WTC11 (cell line): ENCODE results near the gene KNDC1. TPM values are rescaled to one million over a fixed set of nuclear protein-coding genes. Genes with fewer than 3 reads are reported as not detected.

ENCODE experiments used
- ATAC-seq: fragments of 200-7000 bp; cut with Tn5 transposase; 2 replicates; pipeline ENCODE4 v1.10.0; 2021; ENCODE audit warnings: mild to moderate bottlenecking, moderate library complexity
- CTCF ChIA-PET: fragments of 300-600 bp; sonication (Branson Sonifier 250); formaldehyde crosslinking; loops from one replicate; lab custom pipeline; 2021; ENCODE audit warnings: antibody characterized with exemption; lab: Charles Lee
- POLR2A ChIA-PET: fragments of 350-600 bp; sonication (Branson Sonifier 250); formaldehyde crosslinking; loops from one replicate; lab custom pipeline; 2021; ENCODE audit warnings: antibody characterized with exemption; lab: Charles Lee
- DNase-seq: peaks from one replicate; pipeline ENCODE4 v3.0.0; 2021; ENCODE audit warnings: low spot score
- H3K27ac Mint-ChIP-seq: 2 replicates; pipeline ENCODE4 v1.8.0; 2021; ENCODE audit warnings: mixed read lengths
- H3K27me3 Mint-ChIP-seq: 2 replicates; pipeline ENCODE4 v1.8.0; 2021; ENCODE audit warnings: low read depth, mild to moderate bottlenecking, moderate library complexity, mixed read lengths
- H3K36me3 Mint-ChIP-seq: 2 replicates; pipeline ENCODE4 v1.8.0; 2021; ENCODE audit warnings: mixed read lengths
- H3K4me1 Mint-ChIP-seq: 2 replicates; pipeline ENCODE4 v1.8.0; 2022; ENCODE audit warnings: mixed read lengths
- H3K4me3 Mint-ChIP-seq: 2 replicates; pipeline ENCODE4 v1.8.0; 2021; ENCODE audit warnings: mild to moderate bottlenecking, moderate library complexity, mixed read lengths
- H3K9me3 Mint-ChIP-seq: 2 replicates; pipeline ENCODE4 v1.8.0; 2021; ENCODE audit warnings: mixed read lengths
- ETV6 ChIP-seq: sonication (generic); formaldehyde crosslinking; IDR thresholded peaks from 2 replicates; pipeline ENCODE4 v1.8.1; 2022; ENCODE audit warnings: mild to moderate bottlenecking, missing genetic modification reagents
- GTF2I ChIP-seq: fragments of 250-450 bp; sonication (Bioruptor Pico); conservative IDR thresholded peaks from 2 replicates; pipeline ENCODE4 v1.4.0; 2021; ENCODE audit warnings: mild to moderate bottlenecking
- JAZF1 ChIP-seq: fragments of 250-450 bp; sonication (Bioruptor Pico); IDR thresholded peaks from 2 replicates; pipeline ENCODE4 v1.9.0; 2021; ENCODE audit warnings: moderate library complexity, mild to moderate bottlenecking, inconsistent platforms
- MXD4 ChIP-seq: fragments of 250-450 bp; sonication (Bioruptor Pico); IDR thresholded peaks from 2 replicates; pipeline ENCODE4 v1.8.0; 2021; ENCODE audit warnings: mild to moderate bottlenecking, moderate library complexity, borderline replicate concordance
- NFATC4 ChIP-seq: fragments of 250-450 bp; sonication (Bioruptor Pico); IDR thresholded peaks from 2 replicates; pipeline ENCODE4 v1.9.0; 2021; ENCODE audit warnings: mild to moderate bottlenecking
- NR2C2 ChIP-seq: sonication (generic); formaldehyde crosslinking; IDR thresholded peaks from 2 replicates; pipeline ENCODE4 v1.8.0; 2022; ENCODE audit warnings: mild to moderate bottlenecking, missing genetic modification reagents
- NR3C1 ChIP-seq: sonication (generic); formaldehyde crosslinking; conservative IDR thresholded peaks from 2 replicates; pipeline ENCODE4 v1.8.1; 2023; ENCODE audit warnings: low read depth, mild to moderate bottlenecking, missing genetic modification reagents
- OVOL2 ChIP-seq: fragments of 250-450 bp; sonication (Bioruptor Pico); IDR thresholded peaks from 2 replicates; pipeline ENCODE4 v1.9.0; 2021; ENCODE audit warnings: mild to moderate bottlenecking, borderline replicate concordance
- PRDM15 ChIP-seq: sonication (generic); formaldehyde crosslinking; IDR thresholded peaks from 2 replicates; pipeline ENCODE4 v1.8.0; 2022; ENCODE audit warnings: missing genetic modification reagents
- PRRX2 ChIP-seq: fragments of 250-450 bp; sonication (Bioruptor Pico); IDR thresholded peaks from 2 replicates; pipeline ENCODE4 v1.8.0; 2021; ENCODE audit warnings: mild to moderate bottlenecking
- SMAD3 ChIP-seq: sonication (generic); formaldehyde crosslinking; IDR thresholded peaks from 2 replicates; pipeline ENCODE4 v1.8.0; 2022; ENCODE audit warnings: missing genetic modification reagents, mild to moderate bottlenecking, borderline replicate concordance
- TP53 ChIP-seq: sonication (generic); formaldehyde crosslinking; IDR thresholded peaks from 2 replicates; pipeline ENCODE4 v1.8.1; 2023; ENCODE audit warnings: mild to moderate bottlenecking, missing genetic modification reagents
- USF1 ChIP-seq: sonication (generic); formaldehyde crosslinking; IDR thresholded peaks from 2 replicates; pipeline ENCODE4 v1.8.0; 2022; ENCODE audit warnings: mild to moderate bottlenecking, missing genetic modification reagents
- ZNF263 ChIP-seq: sonication (generic); formaldehyde crosslinking; IDR thresholded peaks from 2 replicates; pipeline ENCODE4 v1.8.1; 2022; ENCODE audit warnings: low read depth, mild to moderate bottlenecking, moderate library complexity, missing genetic modification reagents
- ZNF423 ChIP-seq: fragments of 250-450 bp; sonication (Bioruptor Pico); IDR thresholded peaks from 2 replicates; pipeline ENCODE4 v2.1.2; 2022; ENCODE audit warnings: mild to moderate bottlenecking, moderate library complexity
- ZNF532 ChIP-seq: fragments of 250-450 bp; sonication (Bioruptor Pico); IDR thresholded peaks from 2 replicates; pipeline ENCODE4 v1.9.0; 2021; ENCODE audit warnings: mild to moderate bottlenecking, borderline replicate concordance
- total RNA-seq: library from RNA; stranded (reverse); gene quantifications from 3 replicates; pipeline ENCODE4 v1.2.3, GENCODE V29; 2021
- TF ChIP-seq, protein P1 (sequence below): sonication (generic); formaldehyde crosslinking; conservative IDR thresholded peaks from 2 replicates; pipeline ENCODE4 v1.8.1; 2023; ENCODE audit warnings: mild to moderate bottlenecking, low read depth, missing genetic modification reagents, moderate library complexity
- TF ChIP-seq, protein P2 (sequence below): sonication (generic); formaldehyde crosslinking; IDR thresholded peaks from 2 replicates; pipeline ENCODE4 v1.8.1; 2023; ENCODE audit warnings: mild to moderate bottlenecking, missing genetic modification reagents, borderline replicate concordance

The KNDC1 gene
- total RNA-seq, 1 experiment from 2014 or later, result 26.6 TPM

- TF ChIP-seq, protein P1, sequence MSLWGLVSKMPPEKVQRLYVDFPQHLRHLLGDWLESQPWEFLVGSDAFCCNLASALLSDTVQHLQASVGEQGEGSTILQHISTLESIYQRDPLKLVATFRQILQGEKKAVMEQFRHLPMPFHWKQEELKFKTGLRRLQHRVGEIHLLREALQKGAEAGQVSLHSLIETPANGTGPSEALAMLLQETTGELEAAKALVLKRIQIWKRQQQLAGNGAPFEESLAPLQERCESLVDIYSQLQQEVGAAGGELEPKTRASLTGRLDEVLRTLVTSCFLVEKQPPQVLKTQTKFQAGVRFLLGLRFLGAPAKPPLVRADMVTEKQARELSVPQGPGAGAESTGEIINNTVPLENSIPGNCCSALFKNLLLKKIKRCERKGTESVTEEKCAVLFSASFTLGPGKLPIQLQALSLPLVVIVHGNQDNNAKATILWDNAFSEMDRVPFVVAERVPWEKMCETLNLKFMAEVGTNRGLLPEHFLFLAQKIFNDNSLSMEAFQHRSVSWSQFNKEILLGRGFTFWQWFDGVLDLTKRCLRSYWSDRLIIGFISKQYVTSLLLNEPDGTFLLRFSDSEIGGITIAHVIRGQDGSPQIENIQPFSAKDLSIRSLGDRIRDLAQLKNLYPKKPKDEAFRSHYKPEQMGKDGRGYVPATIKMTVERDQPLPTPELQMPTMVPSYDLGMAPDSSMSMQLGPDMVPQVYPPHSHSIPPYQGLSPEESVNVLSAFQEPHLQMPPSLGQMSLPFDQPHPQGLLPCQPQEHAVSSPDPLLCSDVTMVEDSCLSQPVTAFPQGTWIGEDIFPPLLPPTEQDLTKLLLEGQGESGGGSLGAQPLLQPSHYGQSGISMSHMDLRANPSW, result no peak
- TF ChIP-seq NR2C2 (CRISPR knock-in tag) (no peak), ZNF263 (no peak), OVOL2 (CRISPR knock-in tag) (no peak), NR3C1 (CRISPR knock-in tag) (no peak), USF1 (CRISPR knock-in tag) (no peak), PRDM15 (CRISPR knock-in tag) (no peak), PRRX2 (no peak), JAZF1 (no peak), TP53 (CRISPR knock-in tag) (no peak)
- TF ChIP-seq, protein P2, sequence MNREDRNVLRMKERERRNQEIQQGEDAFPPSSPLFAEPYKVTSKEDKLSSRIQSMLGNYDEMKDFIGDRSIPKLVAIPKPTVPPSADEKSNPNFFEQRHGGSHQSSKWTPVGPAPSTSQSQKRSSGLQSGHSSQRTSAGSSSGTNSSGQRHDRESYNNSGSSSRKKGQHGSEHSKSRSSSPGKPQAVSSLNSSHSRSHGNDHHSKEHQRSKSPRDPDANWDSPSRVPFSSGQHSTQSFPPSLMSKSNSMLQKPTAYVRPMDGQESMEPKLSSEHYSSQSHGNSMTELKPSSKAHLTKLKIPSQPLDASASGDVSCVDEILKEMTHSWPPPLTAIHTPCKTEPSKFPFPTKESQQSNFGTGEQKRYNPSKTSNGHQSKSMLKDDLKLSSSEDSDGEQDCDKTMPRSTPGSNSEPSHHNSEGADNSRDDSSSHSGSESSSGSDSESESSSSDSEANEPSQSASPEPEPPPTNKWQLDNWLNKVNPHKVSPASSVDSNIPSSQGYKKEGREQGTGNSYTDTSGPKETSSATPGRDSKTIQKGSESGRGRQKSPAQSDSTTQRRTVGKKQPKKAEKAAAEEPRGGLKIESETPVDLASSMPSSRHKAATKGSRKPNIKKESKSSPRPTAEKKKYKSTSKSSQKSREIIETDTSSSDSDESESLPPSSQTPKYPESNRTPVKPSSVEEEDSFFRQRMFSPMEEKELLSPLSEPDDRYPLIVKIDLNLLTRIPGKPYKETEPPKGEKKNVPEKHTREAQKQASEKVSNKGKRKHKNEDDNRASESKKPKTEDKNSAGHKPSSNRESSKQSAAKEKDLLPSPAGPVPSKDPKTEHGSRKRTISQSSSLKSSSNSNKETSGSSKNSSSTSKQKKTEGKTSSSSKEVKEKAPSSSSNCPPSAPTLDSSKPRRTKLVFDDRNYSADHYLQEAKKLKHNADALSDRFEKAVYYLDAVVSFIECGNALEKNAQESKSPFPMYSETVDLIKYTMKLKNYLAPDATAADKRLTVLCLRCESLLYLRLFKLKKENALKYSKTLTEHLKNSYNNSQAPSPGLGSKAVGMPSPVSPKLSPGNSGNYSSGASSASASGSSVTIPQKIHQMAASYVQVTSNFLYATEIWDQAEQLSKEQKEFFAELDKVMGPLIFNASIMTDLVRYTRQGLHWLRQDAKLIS (CRISPR knock-in tag), result no peak
Observed at GRCh38 chr10:133144771-133145170, 15.2 kb upstream of the KNDC1 start (continued).

DNA sequence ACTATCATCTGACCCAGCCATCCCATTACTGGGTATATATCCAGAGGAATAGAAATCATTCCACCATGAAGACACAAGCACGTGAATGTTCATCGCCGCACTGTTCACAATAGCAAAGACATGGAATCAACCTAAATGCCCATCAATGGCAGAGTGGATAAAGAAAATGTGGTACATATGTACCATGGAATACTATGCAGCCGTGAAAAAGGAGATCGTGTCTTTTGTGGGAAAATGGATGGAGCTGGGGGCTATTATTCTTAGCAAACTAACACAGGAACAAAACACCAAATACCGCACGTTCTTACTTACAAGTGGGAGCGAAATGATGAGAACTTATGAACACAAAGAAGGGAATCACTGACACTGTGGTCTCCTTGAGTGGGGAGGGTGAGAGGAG, 9.8 kb upstream of the KNDC1 start:
- Mint-ChIP-seq H3K27ac (peak overlapping the region; percentile 71; the same call in 1 of the 2 replicates), H3K4me3 (no peak overlapping the region), H3K36me3 (peaks cover 39% of the 10 kb centered on the region)
- no peak for DNase-seq
- ChIA-PET POLR2A (no interaction called here), CTCF (no interaction called here)
- TF ChIP-seq GTF2I (CRISPR knock-in tag), result 0 out of 2 replicates have a peak, but pooled peaks have one; percentile 9
- no peak for TF ChIP-seq TP53 (CRISPR knock-in tag)
- TF ChIP-seq, all 79 proteins: peak for 1
- no peak for ATAC-seq
- H3K9me3 Mint-ChIP-seq, result peaks cover 42% of the 10 kb centered on the region
- peaks cover 11% of the 10 kb centered on the region for H3K27me3 Mint-ChIP-seq
- H3K4me1 Mint-ChIP-seq, result peaks cover 56% of the 10 kb centered on the region

- peaks cover 53% of the 10 kb centered on the region for H3K4me1 Mint-ChIP-seq
- peaks cover 39% of the 10 kb centered on the region for H3K36me3 Mint-ChIP-seq
- peaks cover 42% of the 10 kb centered on the region for H3K9me3 Mint-ChIP-seq
- no peak overlapping the region for H3K4me3 Mint-ChIP-seq
- ATAC-seq (no peak), DNase-seq (no peak)
- CTCF ChIA-PET, result no interaction called here
- peaks cover 13% of the 10 kb centered on the region for H3K27me3 Mint-ChIP-seq
- peak overlapping the region; percentile 98 for H3K27ac Mint-ChIP-seq
- POLR2A ChIA-PET, result no interaction called here
- TF ChIP-seq NFATC4 (CRISPR knock-in tag), result no peak
- TF ChIP-seq ZNF532 (CRISPR knock-in tag), result no peak
- TF ChIP-seq ZNF423 (CRISPR knock-in tag), result no peak
- TF ChIP-seq SMAD3 (CRISPR knock-in tag), result no peak
- no peak for TF ChIP-seq ETV6 (CRISPR knock-in tag)
- TF ChIP-seq MXD4, result no peak
Observed at GRCh38 chr10:133150656-133151055, 9.4 kb upstream of the KNDC1 start.
